NCI-H1436 (cell line): ENCODE data around the gene TDRD9.

ENCODE experiments used
- DNase-seq: peaks from one replicate; lab custom pipeline; 2025; lab: John Stamatoyannopoulos, UW

The TDRD9 gene

GRCh38 chr14:104069541-104069940 lies 141.3 kb downstream of the TDRD9 start:
- DNase-seq, result no peak

- no peak for DNase-seq
These were observed 144.3 kb downstream of the TDRD9 start for GRCh38 chr14:104072586-104072985.

GRCh38 chr14:104073764-104074163 lies 145.5 kb downstream of the TDRD9 start:
- no peak for DNase-seq

GRCh38 chr14:104075530-104076151 lies 147.4 kb downstream of the TDRD9 start:
- DNase-seq, result no peak

GRCh38 chr14:104076743-104077142 lies 148.5 kb downstream of the TDRD9 start:
- no peak for DNase-seq

- DNase-seq, result peak; percentile 80
These were observed 149.8 kb downstream of the TDRD9 start for GRCh38 chr14:104078031-104078455.

- no peak for DNase-seq
These were observed 152.4 kb downstream of the TDRD9 start for GRCh38 chr14:104080376-104081260.

GRCh38 chr14:104081261-104081835 lies 153.1 kb downstream of the TDRD9 start:
- DNase-seq, result no peak

- no peak for DNase-seq
These were observed 153.8 kb downstream of the TDRD9 start for GRCh38 chr14:104081951-104082464.

GRCh38 chr14:104082807-104083206 lies 154.6 kb downstream of the TDRD9 start:
- no peak for DNase-seq

- DNase-seq, result no peak
These were observed 156.2 kb downstream of the TDRD9 start for GRCh38 chr14:104084251-104085002.

- no peak for DNase-seq
These were observed 157.0 kb downstream of the TDRD9 start, which contains the start of gene ASPG for GRCh38 chr14:104085032-104085888. Gene ASPG (plus strand): TSS chr14:104085700. CDS start chr14:104085771, 71 bp downstream.

- DNase-seq, result no peak
These were observed 157.6 kb downstream of the TDRD9 start for GRCh38 chr14:104085889-104086201.

- DNase-seq, result no peak
These were observed 158.0 kb downstream of the TDRD9 start for GRCh38 chr14:104086210-104086660.

GRCh38 chr14:104086661-104087461 lies 158.6 kb downstream of the TDRD9 start:
- no peak for DNase-seq

- DNase-seq, result no peak
These were observed 159.2 kb downstream of the TDRD9 start for GRCh38 chr14:104087505-104087904.

- DNase-seq, result no peak
These were observed 160.0 kb downstream of the TDRD9 start for GRCh38 chr14:104087981-104088850.

- no peak for DNase-seq
These were observed 162.0 kb downstream of the TDRD9 start for GRCh38 chr14:104090071-104090748.
